Measurements from ENCODE around the gene MYO3B.

GRCh38 chr2:170464268-170464667 is 286.3 kb downstream of the MYO3B start:
- TF ChIP-seq BHLHE40 (IDR thresholded peaks at IDR 0.05; ENCODE audit: borderline replicate concordance): no peak
- TF ChIP-seq CTBP1 (IDR thresholded peaks at IDR 0.05; ENCODE audit: borderline replicate concordance): no peak
- no peak for TF ChIP-seq FOXK2 (IDR thresholded peaks at IDR 0.05)
- TF ChIP-seq ZNF384 (IDR thresholded peaks at IDR 0.05): no peak
- TF ChIP-seq ELF4 (IDR thresholded peaks at IDR 0.05): no peak
- TF ChIP-seq SP1 (IDR thresholded peaks at IDR 0.05): no peak
- TF ChIP-seq FOXA1 (IDR thresholded peaks at IDR 0.05): no peak
- TF ChIP-seq HDGF (IDR thresholded peaks at IDR 0.05; ENCODE audit: borderline replicate concordance): no peak
- no peak for TF ChIP-seq SUZ12 (IDR thresholded peaks at IDR 0.05)
- no peak for TF ChIP-seq L3MBTL2 (conservative IDR thresholded peaks at IDR 0.05)
- no peak for TF ChIP-seq ARNT (IDR thresholded peaks at IDR 0.05)
- TF ChIP-seq LEF1 (IDR thresholded peaks at IDR 0.05; ENCODE audit: borderline replicate concordance): no peak
